DOHH2 (cell line): ENCODE measurements around the gene SLC6A3.

Source experiments
- EZH2phosphoT487 ChIP-seq: fragments of 200-600 bp; sonication (generic); IDR thresholded peaks from 2 replicates; pipeline ENCODE4 v1.6.1; 2017; ENCODE audit warnings: borderline replicate concordance, mild to moderate bottlenecking, antibody characterized with exemption, low read length, moderate library complexity, mixed read lengths
- TF ChIP-seq, protein P1 (sequence below): fragments of 200-600 bp; sonication (generic); IDR thresholded peaks from one replicate; pipeline ENCODE4 v1.5.1; 2014; ENCODE audit warnings: antibody characterized with exemption, mild to moderate bottlenecking, low read depth, low read length; ENCODE audit not compliant: poor library complexity, severe bottlenecking

DNA sequence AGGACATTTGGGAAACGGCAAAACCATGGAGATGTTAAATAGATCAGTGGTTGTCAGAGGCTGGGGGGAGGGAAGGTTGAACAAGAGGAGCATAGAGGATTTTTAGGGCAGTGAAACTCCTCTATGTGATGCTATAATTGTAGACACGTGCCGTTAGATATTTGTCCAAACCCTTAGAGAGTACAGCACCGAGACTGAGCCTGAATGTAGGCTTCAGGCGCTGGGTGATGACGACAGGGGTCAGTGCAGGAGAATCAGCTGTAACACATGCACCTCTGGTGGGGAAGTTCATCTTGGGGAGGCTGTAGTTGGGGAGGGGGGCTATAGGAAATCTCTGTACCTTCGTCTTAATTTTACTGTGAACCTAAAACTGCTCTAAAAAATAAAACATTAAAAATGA is 78.1 kb downstream of the SLC6A3 start:
- TF ChIP-seq, protein P1, sequence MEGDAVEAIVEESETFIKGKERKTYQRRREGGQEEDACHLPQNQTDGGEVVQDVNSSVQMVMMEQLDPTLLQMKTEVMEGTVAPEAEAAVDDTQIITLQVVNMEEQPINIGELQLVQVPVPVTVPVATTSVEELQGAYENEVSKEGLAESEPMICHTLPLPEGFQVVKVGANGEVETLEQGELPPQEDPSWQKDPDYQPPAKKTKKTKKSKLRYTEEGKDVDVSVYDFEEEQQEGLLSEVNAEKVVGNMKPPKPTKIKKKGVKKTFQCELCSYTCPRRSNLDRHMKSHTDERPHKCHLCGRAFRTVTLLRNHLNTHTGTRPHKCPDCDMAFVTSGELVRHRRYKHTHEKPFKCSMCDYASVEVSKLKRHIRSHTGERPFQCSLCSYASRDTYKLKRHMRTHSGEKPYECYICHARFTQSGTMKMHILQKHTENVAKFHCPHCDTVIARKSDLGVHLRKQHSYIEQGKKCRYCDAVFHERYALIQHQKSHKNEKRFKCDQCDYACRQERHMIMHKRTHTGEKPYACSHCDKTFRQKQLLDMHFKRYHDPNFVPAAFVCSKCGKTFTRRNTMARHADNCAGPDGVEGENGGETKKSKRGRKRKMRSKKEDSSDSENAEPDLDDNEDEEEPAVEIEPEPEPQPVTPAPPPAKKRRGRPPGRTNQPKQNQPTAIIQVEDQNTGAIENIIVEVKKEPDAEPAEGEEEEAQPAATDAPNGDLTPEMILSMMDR, result no peak
- no peak for TF ChIP-seq EZH2phosphoT487
